ENCODE data around the gene PLEKHM1.
A peak's percentile ranks its signal among the peaks of the same experiment; 100 is the strongest.

Gene PLEKHM1

DNA sequence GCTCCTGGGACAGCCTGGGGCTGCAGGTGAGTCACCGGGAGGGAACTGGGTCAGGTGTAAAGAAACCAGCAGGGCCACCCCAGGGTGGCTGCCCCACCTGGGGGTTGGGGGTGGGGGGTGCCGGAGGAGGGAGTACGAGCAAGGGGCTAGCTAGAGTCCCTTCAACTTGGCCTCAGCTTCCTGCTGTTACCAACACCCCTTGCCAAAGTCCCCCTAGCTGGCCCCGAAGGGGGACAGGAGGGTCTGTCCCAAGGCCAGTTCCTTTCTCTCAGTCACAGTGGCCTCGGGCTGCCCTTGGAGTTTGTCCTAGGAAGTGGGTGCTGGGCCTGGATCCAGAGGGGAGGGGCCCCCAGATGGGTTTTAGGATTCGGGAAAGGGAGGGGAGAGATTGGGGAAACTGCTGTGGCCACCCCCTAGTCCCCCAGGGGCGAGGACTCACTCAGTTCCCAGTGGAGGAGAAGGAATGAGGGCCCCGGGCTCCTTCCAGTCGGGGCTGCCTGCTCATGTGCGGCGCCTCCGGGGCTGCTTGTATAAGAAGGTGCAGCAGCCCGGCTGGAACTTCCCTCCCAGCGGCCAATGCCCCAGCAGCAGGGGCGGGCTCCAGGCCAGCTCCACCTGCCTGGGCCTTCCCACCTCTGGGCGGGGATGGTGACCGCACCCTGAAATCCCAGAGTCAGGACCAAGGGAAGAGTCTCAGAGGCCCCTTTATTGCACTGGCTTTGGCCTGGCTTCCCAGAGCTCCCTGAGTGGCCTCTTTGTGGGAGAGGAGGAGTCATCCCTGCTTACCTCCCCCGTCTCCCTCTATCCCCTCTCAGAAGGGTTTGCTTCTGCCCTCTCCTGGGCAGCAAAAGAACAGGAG lies 65.2 kb downstream of the PLEKHM1 start:
- no peak for DNase-seq

DNA sequence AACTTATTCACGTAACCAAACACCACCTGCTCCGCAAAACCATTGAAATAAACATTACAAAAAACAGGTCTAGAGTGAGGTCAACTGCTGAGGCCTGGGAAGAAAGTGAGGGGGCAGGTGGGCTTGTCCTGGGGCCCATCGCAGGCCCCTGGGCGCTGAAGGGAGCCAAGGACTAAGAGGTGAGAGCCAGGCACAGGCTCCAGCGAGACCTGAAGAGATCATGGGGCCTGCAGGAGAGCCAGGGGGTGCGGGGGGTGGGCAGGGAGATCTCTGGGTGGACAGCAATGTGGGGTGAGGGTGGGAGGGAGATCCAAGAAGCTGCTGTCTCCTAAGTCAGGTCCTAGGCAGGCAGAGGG lies 65.8 kb downstream of the PLEKHM1 start:
- no peak for DNase-seq

DNA sequence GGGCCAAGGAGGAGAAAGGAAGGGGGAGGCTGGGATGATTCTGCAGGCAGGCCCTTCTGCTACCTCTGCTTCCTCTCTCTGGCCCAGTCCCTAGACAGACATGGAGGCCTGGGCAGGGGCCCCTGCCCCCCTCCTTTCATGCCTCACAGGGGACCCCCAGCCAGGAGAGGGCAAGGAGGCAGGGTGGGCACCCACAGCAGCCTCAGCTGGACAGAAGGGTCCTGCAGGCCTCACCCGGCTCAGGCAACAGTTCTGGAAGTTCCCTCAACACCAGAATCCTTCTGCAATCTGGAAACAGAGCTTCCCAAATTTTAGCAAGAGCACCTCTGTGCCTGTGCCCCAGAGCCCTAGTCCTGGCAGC lies 66.6 kb downstream of the PLEKHM1 start:
- no peak for DNase-seq

DNA sequence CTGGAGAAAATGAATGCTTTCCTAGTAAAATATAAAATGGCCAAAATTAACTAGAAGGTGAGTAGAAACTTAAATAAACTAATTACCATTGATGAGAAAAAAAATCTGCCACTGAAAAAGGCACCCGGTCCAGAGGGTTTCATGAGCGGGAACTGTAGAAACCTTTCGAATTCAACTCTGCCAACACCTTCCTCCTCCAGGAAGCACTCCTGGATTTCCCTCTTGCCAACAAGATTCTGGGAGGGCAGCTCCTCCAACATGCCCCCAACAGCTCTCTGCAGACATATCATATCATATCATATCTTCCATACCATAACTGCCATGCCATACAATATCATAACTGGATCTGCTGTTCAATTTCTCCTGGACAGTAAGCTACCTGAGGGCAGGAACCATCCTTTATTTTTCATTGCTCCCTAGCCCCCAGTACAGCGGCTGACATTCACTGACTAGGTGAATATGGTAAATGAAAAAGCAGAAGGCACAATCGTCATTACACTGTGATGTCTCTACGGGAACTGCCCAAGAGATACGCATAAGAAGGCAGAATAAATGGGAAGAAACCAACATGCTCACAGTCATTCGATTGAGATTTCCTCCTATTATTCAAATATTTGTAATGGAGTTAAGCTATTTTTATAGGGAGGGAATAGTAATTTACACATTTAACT lies 67.1 kb downstream of the PLEKHM1 start:
- no peak for DNase-seq

DNA sequence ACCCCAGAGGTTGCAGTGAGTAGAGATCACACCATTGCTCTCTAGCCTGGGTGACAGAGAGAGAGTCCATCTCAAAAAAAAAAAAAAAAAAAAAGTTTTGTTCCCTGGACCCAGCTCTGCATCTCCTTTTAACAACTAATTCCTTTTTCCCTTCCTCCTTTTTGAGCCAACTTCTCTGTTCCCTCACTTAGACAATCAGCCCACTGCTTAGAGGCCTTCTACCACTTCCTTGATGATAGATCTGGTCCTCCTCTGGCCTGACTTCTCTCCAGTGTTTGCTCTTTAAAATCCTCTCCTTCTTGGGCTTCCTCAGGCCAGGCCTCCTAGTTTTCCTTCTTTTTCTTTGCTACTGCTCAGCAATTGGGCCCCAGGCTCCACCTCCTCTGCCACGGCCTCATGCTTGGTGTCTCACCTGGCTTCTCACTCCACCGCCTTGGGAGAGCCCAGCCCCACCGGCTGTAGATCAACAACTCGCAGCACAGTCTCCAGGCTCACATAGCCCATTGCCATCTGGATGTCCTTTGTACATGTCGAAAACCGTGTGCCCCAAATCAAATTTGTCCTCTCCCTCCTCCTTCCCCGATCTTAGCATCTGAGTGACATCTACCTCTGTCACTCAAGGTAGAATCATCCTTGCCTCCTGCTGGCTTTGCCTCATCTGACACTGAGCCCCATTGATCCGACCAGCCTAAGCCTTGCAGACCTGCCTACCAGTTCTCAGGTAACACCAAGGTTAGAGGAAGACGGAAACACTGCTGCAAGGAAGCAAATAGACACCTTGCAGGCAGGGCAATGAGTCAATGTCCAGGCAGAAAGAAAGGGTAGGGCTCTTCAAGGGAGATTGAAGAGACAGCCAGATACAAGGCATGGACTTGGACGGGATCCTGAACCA lies 75.3 kb downstream of the PLEKHM1 start:
- no peak for DNase-seq

DNA sequence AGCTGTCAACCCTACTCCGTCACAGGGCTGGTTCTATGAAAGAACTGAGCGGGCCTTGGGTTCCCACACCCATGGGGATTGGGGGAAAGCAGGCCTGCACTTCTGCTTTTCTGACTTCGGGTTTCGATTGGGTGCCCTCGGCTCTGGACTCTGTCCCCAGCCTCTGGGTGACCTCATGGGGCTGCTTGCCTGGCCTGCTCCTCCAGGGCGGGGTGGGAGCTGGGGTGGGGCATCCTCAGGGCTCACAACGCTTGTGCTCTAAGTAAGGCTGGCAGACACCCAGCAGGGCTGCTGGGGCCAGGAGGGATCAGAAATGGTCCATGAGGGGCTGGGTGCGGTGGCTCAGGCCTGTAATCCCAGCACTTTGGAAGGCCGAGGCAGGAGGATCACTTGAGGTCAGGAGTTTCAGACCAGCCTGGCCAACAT lies 77.0 kb downstream of the PLEKHM1 start:
- DNase-seq = no peak

DNA sequence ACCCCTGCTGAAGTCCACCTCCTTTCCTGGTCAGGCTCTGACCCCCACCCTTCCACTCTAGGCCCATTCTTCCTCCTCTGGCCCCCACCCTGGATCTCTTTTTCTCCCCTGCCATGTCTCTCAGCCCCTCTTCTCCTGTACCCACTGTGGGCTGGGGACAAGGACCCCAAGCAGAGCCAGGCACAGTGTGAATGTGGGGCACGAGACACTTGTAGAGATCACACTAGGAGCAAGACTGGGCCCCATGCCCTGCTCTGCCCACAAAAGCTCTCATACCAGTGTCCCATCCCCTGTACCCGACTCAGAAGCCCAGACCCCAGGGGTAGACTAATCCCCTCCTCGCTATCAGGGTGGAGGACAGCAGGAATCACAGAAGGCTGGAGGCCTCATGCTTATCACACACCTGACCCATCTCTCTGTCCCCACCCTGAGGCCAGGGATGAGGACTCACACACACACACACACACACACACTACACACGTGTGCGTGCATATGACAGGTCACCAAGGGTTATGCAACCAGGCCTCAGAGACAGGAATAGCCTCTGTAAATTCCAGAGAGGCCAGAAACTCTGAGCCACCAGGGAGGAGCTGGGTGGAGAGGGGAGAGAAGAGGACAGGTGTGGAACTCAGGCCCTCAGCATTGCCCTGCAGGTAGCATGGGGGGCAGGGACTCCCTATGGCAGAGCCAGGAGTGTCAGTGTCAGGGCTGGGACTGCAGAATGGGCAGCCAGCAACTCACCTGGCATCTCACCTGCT lies 79.0 kb downstream of the PLEKHM1 start:
- no peak for DNase-seq

DNA sequence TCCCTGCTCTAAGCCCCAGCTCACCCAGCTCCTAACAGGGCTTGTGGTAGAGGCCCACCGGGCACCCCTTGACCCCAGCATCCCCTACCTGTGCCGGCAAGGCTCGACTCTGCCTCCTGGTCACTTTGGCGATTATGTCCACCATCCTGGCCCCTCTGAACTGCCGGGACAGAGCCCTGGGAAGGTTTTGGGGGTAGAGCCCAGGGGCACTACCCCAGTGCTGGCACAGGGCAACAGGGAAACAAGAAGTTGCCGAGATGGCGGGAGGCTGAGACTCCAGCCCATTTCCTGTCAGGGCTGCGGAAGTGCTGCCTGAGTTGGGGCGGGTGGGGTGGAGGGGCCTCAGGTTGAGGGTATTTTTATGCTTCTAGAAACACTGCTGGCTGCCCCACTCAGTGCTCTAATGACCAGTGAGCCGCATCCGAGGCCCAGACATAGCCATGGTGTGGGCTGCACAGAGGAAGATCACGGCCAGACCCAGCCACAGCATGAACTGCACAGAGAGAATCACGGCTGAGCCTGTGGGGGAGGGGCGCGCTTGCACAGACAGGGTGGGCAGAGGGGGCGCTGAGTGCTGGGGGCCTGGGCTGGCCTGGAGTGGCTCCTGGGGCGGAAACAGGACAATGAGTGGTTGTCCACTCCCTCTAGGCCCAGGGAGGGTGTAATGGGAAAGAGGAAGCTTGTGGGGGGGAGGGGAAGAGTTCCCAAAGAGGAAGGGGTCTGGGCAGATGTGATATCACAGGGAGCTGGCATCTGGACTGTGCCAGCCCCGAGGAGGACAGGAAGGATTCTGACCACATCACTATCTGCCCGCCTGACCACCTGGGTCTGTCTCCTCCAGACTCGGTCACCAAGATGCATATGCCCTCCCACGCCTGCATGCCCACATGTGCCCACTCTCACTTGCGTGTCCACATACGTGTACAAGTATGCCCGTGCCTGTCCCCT lies 80.1 kb downstream of the PLEKHM1 start:
- peak; percentile 50 for DNase-seq

DNA sequence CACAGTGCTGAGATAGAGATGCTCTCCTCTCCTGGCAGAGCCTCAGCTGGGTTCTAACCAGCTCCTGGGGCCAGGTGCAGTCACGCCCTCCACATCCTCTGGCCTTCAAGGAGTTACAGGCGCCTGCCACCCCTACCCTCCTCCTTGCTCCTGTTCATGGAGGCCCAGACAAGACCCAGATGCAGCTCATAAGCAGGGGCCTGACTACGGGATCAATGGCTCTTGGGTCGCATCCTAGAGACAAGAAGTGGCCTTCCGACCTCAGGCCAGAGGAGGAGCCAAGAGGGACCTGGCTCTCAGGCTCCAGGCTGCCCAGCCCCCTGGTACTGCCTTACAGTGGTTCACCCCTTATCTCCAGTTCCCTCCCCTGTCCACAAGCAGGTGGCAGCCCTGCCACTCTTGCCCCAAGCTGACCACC lies 80.9 kb downstream of the PLEKHM1 start:
- no peak for DNase-seq

DNA sequence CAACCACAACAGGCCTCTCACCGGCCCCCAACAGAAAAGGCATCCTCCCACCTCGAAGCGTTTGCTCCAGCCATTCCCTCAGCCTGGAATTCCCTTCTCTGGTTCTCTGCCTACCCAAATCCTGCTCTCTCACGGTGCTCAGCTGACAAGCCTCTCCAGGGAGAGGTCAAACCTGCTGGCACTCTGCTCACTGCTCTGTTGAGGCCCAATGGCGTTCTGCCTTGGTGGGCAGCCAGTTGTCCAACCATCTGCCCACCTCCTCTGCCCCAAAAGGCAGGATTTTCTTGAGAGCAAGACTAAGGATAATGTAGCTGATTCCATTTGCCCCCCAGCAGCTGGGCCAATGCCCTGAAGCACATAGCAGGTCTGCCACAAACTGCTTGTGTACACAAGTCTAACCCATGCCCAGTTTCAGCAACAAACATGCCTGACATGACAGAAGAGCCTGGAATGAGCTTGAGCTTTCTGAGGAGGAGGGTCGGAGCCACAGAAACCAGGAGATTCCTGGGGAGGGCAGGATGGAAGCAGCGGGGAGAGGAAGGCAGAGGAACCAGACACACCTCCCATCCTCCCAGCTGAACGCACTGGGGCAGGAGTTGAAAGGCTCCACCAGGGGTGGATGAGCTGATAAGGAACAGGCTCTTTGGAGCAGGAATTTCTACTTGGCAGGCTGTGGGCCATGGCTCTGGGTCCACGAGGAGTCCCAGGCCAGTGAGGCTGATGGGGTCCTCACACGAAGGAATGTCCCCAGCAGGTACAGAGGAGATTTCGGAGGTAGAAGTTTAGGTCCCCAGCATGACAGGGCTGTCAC lies 81.7 kb downstream of the PLEKHM1 start:
- no peak for DNase-seq

DNA sequence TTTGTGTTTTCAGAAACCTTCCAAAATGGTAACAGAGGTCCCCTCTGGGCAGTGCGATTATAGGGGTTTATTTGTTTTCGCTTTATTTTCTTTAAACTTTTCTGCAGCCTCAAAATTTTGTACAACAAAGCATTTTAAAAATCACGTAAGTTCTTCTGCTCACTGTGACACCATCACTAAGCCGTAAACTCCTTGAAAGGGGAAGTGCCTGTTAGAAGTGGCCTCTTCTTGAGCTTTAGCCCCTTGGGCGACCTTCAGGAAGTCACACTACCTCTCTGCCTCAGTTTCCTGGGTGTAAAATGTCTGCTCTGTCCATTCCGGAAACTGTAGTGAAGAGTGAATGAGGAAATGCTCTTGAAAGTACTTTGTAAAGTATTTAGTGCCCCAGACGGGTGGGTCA lies 84.4 kb downstream of the PLEKHM1 start:
- DNase-seq = no peak

DNA sequence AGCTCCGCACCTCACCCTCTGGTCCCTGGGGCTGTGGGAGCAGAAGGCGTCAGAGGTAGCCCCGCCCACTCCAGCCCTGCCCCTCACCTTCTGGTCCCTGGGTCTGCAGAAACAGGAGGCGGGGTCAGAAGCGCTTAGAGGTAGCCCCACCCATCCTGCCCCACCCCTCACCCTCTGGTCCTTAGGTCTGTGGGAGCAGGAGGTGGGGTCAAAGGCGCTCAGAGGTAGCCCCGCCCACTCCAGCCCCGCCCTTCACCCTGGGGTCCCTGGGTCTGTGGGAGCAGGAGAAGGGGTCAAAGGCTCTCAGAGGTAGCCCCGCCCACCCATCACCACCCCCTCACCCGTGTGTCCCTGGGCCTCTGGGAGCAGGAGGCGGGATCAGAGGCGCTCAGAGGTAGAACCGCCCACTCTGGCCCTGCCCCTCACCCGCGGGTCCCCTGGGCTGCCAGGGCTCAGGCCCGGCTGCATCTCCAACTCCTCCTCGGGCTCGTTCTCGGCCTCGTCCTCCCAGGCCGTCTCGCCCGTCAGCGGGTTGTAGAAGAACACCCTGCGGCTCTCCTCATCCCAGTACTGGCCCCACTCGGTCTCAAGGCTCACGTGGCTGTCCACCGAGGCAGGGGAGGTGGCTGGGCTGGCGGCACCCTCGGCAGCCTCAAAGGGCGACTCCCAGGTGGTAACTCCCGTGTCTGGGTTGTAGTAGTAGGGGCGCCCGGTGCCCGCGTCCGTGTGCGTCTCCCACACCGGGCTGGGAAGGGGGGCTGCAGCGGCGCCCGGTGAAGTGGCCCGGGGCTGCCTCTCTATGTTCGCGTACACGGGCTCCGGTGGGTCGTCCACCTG lies 85.1 kb downstream of the PLEKHM1 start:
- DNase-seq = no peak

DNA sequence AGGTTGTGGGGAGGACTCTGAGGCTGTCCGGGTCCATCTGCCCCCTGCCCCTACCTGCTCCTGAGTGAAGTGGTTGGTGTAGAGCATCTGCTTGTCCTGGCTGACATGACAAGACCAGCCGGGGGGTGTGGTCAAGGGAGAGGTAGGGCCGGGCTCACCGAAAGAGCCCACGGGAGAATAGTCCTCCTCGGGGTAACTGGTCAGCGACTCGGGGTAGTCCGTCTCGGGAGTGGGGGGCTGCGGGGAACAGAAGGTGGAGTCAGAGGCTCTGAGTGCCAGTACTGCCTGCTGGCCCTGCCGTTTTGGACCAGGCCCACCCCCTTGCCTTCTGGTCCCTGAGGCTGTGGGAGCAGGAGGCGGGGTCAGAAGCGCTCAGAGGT lies 85.7 kb downstream of the PLEKHM1 start:
- DNase-seq = no peak

DNA sequence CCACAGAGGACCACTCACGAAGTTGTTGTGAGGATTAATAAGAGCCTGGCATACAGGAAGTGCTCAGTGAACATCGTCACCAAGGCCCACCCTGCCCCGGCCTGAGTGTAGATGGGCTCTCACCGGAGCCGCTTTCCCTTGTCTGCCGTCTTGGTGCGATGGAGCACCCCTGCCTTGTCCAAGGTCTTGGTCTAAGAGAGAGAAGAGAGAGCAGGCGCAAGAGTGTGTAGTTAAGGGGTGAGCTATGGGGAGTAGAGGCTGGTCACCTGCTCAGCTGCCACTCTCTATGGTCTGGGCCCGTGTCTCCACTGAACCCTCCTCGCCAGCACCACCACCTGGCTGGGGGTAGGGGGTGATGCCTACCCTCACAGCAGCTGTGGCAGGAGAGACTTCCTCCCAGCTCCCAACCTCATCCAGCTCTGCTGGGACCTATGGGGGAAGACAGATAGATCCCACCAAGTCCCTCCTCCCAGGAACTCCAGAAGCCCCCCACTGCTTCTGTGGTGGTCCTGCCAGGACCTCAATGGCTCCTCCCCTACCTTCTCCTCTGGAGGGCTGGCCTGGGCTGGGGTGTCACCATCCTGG lies 86.5 kb downstream of the PLEKHM1 start:
- DNase-seq = no peak

DNA sequence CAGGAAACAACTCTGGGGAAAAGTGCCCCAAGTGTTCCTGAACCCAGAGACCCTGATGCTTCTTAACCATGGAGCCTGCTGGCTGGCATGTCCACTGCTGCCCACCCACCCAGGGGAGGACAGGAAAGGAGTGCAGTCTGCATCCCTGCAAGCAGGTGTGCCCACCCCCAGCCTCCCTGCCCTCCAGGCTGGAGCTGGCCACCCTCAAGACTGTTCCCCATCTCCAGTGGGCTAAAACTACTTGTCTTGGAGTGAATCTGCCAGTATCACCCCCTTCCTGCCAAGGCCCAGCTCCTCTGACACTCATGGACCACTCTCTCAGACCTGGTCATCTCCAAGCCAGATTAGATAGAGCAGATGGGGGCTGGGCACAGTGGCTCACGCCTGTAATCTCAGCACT lies 87.6 kb downstream of the PLEKHM1 start:
- DNase-seq = no peak

DNA sequence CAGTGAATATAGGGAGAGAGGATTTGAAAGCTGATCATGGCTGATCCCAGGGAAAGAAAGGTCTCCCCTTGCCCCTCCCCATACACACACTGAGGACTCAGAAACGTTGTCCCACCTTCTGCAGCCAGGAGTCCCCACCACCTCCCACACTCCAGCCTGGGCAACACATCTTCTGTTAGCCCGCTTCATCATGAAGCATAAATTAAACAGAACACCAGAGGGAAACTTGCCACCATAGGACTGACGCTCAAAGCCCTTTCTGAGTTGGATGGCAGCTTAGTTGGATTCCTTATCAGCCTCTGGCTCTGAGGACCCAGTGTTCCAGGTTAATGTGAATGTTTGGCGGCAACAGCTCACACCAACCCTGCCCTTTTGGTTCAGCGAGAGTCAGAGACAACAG lies 91.7 kb downstream of the PLEKHM1 start:
- no peak for DNase-seq

DNA sequence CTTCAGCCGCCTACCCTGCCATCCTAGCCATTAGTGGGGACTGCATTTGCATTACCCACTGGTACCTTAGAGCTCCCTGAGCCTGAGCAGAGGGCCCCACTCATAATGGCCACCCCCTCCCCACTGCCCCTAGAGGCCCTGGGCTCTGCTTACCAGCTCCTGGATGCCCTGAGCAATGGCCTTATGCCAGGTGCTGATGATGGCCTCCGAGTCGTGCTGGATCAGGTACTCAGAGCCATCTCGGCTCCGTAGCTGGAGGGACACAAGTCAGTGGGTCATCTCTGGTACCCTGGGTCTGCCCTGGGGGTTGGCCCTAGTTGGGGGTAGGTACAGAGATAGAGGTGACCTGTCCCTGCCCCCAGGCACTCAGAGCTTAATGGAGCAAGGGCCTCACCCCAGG lies 92.7 kb downstream of the PLEKHM1 start:
- no peak for DNase-seq

DNA sequence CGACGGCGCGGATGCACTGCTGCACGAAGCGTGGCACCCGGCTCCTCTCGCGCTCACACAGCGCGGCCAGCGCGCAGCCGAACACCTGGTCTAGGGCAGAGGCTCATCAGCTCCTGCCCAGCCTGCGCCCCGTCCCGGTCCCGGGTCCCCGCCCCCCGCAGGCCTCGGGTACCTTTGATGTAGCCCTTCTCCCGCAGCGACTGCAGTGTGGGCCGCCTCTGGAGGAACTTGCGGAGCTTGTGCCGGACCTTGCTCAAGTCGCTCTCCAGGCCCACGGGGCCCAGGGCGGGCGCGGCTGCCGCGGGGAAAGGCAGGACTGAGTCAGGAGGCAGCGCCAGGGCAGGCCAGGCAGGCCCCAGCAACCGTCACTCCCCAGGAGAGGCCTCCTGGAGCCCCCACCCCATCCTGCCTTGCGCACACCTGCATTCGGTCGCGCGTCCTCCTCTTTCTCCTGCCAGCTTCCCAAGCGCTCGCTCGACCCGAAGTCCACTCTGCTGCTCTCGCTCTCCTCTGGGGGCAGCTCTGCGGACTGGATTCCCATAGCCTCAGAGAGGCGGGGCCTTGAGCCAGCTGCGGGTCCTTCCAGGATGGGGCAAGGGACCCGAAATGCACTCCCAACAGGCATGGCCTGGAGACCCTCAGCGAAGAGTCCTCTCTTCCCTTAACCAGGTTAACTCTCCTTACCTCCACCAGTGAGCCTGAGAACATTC lies 93.9 kb downstream of the PLEKHM1 start:
- DNase-seq = no peak

All from stimulated activated naive CD4-positive, alpha-beta T cell treated with Interleukin-2 at 50 U/mL for 16 hours (primary cell).